PC-3 (cell line): ENCODE results near the gene CHST8. TPM values are rescaled to one million over a fixed set of nuclear protein-coding genes. Genes with fewer than 3 reads are reported as not detected.

Experiments
- ATAC-seq: fragments of 200-7000 bp; cut with Tn5 transposase; 2 replicates; pipeline ENCODE4 v1.9.1; 2020; ENCODE audit warnings: mild to moderate bottlenecking, moderate library complexity
- BruUV-seq: library from RNA; stranded (reverse); fragments of 400-500 nt; replicated peaks from 2 replicates; lab custom pipeline; 2021; lab: Mats Ljungman, UMichigan
- CTCF ChIA-PET: fragments of 300-600 bp; sonication (Branson Sonifier 250); formaldehyde crosslinking; loops from one replicate; lab custom pipeline; 2022; ENCODE audit warnings: antibody characterized with exemption; lab: Charles Lee
- POLR2A ChIA-PET: fragments of 300-600 bp; sonication (Branson Sonifier 250); formaldehyde crosslinking; loops from one replicate; lab custom pipeline; 2022; ENCODE audit warnings: antibody characterized with exemption; ENCODE audit not compliant: unreplicated experiment; lab: Charles Lee
- DNase-seq: peaks from one replicate; pipeline ENCODE4 v3.0.0-alpha.2; 2015
- H2AFZ ChIP-seq: fragments of 300-600 bp; sonication (generic); 2 replicates; pipeline ENCODE4 v1.6.0; 2016; ENCODE audit warnings: antibody characterized with exemption, low read length
- H3F3A ChIP-seq: fragments of 300-600 bp; sonication (generic); one replicate; pipeline ENCODE4 v1.6.0; 2017; ENCODE audit warnings: antibody characterized with exemption, low read length, control low read depth, mild to moderate bottlenecking; ENCODE audit not compliant: unreplicated experiment
- H3K27ac ChIP-seq: fragments of 300-600 bp; sonication (generic); 2 replicates; pipeline ENCODE4 v1.5.1; 2016; ENCODE audit warnings: mild to moderate bottlenecking, low read length
- H3K27me3 ChIP-seq: fragments of 300-600 bp; sonication (generic); 2 replicates; pipeline ENCODE4 v1.6.1; 2016; ENCODE audit warnings: low read length, mixed read lengths
- H3K36me3 ChIP-seq: fragments of 300-600 bp; sonication (generic); 2 replicates; pipeline ENCODE4 v1.6.1; 2016; ENCODE audit warnings: low read depth, mixed run types, low read length, mixed read lengths
- H3K4me1 ChIP-seq: fragments of 300-600 bp; sonication (generic); 2 replicates; pipeline ENCODE4 v1.5.1; 2016; ENCODE audit warnings: low read length; ENCODE audit not compliant: insufficient read depth
- H3K4me2 ChIP-seq: fragments of 300-600 bp; sonication (generic); 2 replicates; pipeline ENCODE4 v1.6.0; 2016; ENCODE audit warnings: low read length
- H3K4me3 ChIP-seq: fragments of 300-600 bp; sonication (generic); 2 replicates; pipeline ENCODE4 v1.5.1; 2016; ENCODE audit warnings: mild to moderate bottlenecking, low read length, mixed read lengths
- H3K79me2 ChIP-seq: fragments of 300-600 bp; sonication (generic); 2 replicates; pipeline ENCODE4 v1.6.1; 2017; ENCODE audit warnings: low read length, mixed read lengths
- H3K9ac ChIP-seq: fragments of 300-600 bp; sonication (generic); 2 replicates; pipeline ENCODE4 v1.6.0; 2016; ENCODE audit warnings: mild to moderate bottlenecking, low read length
- H3K9me2 ChIP-seq: fragments of 300-600 bp; sonication (generic); replicated peaks from 2 replicates; pipeline ENCODE4 v1.6.1; 2016; ENCODE audit warnings: mixed run types, low read length, mixed read lengths
- H3K9me3 ChIP-seq: fragments of 300-600 bp; sonication (generic); 2 replicates; pipeline ENCODE4 v1.6.1; 2016; ENCODE audit warnings: low read length, mixed read lengths
- H4K20me1 ChIP-seq: fragments of 300-600 bp; sonication (generic); 2 replicates; pipeline ENCODE4 v1.6.1; 2016; ENCODE audit warnings: low read length, mixed read lengths
- EZH2 ChIP-seq: fragments of 300-600 bp; sonication (generic); IDR thresholded peaks from one replicate; pipeline ENCODE4 v1.6.1; 2017; ENCODE audit warnings: antibody characterized with exemption, mild to moderate bottlenecking, low read length; ENCODE audit not compliant: unreplicated experiment
- EZH2phosphoT487 ChIP-seq: fragments of 300-600 bp; sonication (generic); IDR thresholded peaks from 2 replicates; pipeline ENCODE4 v1.6.1; 2018; ENCODE audit warnings: mild to moderate bottlenecking, antibody characterized with exemption, low read length, borderline replicate concordance
- intact Hi-C: fragments of 100-400 bp; cut with micrococcal nuclease; formaldehyde crosslinking; loops from 2 replicates; pipeline ENCODE4 v1.9.0; 2023
- total RNA-seq: library from RNA; depleted of rRNA; stranded (reverse); fragments of >200 nt; gene quantifications from 2 replicates; pipeline ENCODE4 v1.2.3, GENCODE V29; 2014
- TF ChIP-seq, protein P1 (sequence below): fragments of 300-600 bp; sonication (generic); conservative IDR thresholded peaks from 2 replicates; pipeline ENCODE4 v1.5.1; 2017; ENCODE audit warnings: antibody characterized with exemption, low read depth, mild to moderate bottlenecking, low read length

The CHST8 gene
- total RNA-seq, 1 experiment from 2014 or later, result 0.36 TPM

DNA sequence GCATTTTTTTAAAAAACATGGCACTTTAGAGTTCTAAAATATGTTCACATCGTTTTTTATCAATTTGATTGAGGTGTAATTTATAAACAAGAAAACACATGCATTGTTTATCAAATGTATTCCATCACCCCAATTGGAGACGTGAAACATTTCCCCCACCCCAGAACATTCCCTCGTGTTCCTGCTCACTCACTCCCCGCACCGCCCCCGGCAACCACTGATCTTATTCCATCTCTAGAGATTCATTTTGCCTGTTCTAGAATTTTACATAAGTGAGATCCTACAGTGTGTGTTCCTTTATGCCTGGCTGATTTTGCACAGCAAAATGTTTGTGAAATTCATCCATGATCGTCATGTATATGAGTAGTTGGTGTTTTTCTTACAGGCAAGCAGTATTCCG is 124.4 kb downstream of the CHST8 start:
- POLR2A ChIA-PET, result no interaction called here
- H3K9me3 ChIP-seq, result no peaks in the 10 kb centered on the region
- H3K4me3 ChIP-seq, result no peak overlapping the region
- BruUV-seq, result no TSS peak
- intact Hi-C loops, result no loop called here
- TF ChIP-seq, protein P1, sequence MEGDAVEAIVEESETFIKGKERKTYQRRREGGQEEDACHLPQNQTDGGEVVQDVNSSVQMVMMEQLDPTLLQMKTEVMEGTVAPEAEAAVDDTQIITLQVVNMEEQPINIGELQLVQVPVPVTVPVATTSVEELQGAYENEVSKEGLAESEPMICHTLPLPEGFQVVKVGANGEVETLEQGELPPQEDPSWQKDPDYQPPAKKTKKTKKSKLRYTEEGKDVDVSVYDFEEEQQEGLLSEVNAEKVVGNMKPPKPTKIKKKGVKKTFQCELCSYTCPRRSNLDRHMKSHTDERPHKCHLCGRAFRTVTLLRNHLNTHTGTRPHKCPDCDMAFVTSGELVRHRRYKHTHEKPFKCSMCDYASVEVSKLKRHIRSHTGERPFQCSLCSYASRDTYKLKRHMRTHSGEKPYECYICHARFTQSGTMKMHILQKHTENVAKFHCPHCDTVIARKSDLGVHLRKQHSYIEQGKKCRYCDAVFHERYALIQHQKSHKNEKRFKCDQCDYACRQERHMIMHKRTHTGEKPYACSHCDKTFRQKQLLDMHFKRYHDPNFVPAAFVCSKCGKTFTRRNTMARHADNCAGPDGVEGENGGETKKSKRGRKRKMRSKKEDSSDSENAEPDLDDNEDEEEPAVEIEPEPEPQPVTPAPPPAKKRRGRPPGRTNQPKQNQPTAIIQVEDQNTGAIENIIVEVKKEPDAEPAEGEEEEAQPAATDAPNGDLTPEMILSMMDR, result no peak
- TF ChIP-seq EZH2 (no peak), EZH2phosphoT487 (no peak)
- no peaks in the 10 kb centered on the region for H3K79me2 ChIP-seq
- peaks cover 32% of the 10 kb centered on the region for H3K27me3 ChIP-seq
- no peak overlapping the region for H3K27ac ChIP-seq
- no peaks in the 10 kb centered on the region for H3K4me1 ChIP-seq
- H3F3A ChIP-seq, result no peaks in the 10 kb centered on the region
- CTCF ChIA-PET, result no interaction called here
- no peaks in the 10 kb centered on the region for H3K9me2 ChIP-seq
- no peak overlapping the region for H3K4me2 ChIP-seq
- ATAC-seq, result no peak
- no peaks in the 10 kb centered on the region for H3K36me3 ChIP-seq
- H2AFZ ChIP-seq, result no peak overlapping the region
- no peaks in the 10 kb centered on the region for H4K20me1 ChIP-seq
- DNase-seq, result no peak
- no peak overlapping the region for H3K9ac ChIP-seq

DNA sequence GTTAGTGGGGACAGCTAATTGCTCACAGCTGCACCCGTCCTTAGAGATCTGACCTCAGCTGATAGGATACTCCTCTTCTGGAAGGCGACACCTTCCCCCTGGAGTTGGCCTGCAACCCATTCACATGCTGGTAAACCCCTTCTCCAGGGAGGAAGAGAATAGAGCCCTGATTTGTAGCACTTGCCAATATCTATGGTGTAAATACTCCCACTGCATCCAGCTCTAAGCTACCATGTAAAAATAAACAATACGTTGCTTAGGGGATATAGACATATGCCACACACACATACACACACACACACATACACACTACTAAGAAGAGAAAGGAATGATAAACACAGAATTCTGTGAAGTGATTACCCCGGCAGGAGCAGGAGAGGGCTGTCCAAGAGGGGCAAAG is 125.5 kb downstream of the CHST8 start:
- H3K9ac ChIP-seq, result no peak overlapping the region
- intact Hi-C loops, result no loop called here
- CTCF ChIA-PET, result interaction anchor here (0.8 kb wide), 1 partner anchor 290 kb away, joined by 3 read pairs; no protein-coding TSS in a partner anchor
- no peaks in the 10 kb centered on the region for H4K20me1 ChIP-seq
- DNase-seq, result no peak
- H3K9me2 ChIP-seq, result no peaks in the 10 kb centered on the region
- no peaks in the 10 kb centered on the region for H3K36me3 ChIP-seq
- H3K4me3 ChIP-seq, result no peak overlapping the region
- H3K79me2 ChIP-seq, result no peaks in the 10 kb centered on the region
- no peak overlapping the region for H2AFZ ChIP-seq
- H3K4me1 ChIP-seq, result no peaks in the 10 kb centered on the region
- H3K27me3 ChIP-seq, result peaks cover 32% of the 10 kb centered on the region
- POLR2A ChIA-PET, result no interaction called here
- no peak overlapping the region for H3K4me2 ChIP-seq
- no peaks in the 10 kb centered on the region for H3K9me3 ChIP-seq
- TF ChIP-seq, protein P1, result no peak
- TF ChIP-seq EZH2 (no peak), EZH2phosphoT487 (no peak)
- H3F3A ChIP-seq, result no peaks in the 10 kb centered on the region
- ATAC-seq, result no peak
- no TSS peak for BruUV-seq
- no peak overlapping the region for H3K27ac ChIP-seq

DNA sequence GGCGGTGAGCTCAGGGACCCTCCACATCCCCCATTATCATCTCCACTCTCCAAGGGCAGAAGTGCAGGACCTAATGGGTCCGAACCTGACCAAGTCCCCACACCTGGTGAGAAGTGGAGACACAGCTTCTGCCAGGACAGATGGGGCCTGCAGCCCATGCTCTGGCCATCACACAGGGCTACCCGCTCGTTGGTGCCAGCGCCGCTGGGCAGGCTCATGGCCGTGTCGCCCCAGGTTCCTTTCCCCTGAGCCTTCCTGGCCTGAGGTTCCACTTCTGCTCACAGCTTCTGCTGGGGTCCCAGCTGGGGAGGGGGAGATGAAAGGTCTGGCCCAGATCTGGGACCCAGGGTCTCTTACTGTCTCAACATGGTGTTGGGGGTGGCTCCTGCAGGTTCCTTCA is 126.5 kb downstream of the CHST8 start:
- Histone ChIP-seq H3K4me3 (no peak overlapping the region), H3K9me3 (no peaks in the 10 kb centered on the region), H4K20me1 (no peaks in the 10 kb centered on the region), H3K79me2 (no peaks in the 10 kb centered on the region), H3K36me3 (no peaks in the 10 kb centered on the region), H3K9ac (no peak overlapping the region), H3K4me2 (no peak overlapping the region), H3K4me1 (no peaks in the 10 kb centered on the region), H3K27me3 (peaks cover 32% of the 10 kb centered on the region), H3K27ac (no peak overlapping the region), H3F3A (no peaks in the 10 kb centered on the region), H2AFZ (no peak overlapping the region), H3K9me2 (no peaks in the 10 kb centered on the region)
- BruUV-seq, result no TSS peak
- POLR2A ChIA-PET, result no interaction called here
- intact Hi-C loops, result no loop called here
- CTCF ChIA-PET, result no interaction called here
- DNase-seq (no peak), ATAC-seq (no peak)
- TF ChIP-seq EZH2phosphoT487 (no peak), EZH2 (no peak)
- TF ChIP-seq, protein P1, result no peak
